ENCODE measurements around the gene PRR15L. TPM values are rescaled to one million over a fixed set of nuclear protein-coding genes. Genes with fewer than 3 reads are reported as not detected.
A peak's percentile ranks its signal among the peaks of the same experiment; 100 is the strongest.
"Not testable (repeated sequence)": the region's sequence is repeated elsewhere in the genome, so short reads cannot be mapped to it uniquely, and the experiment has no call there.

The PRR15L gene
- polyA plus RNA-seq, 12 donors, result 0.12 to 36.5 (median 0.64) TPM; not detected in 5

GRCh38 chr17:47989159-47989558 lies 31.5 kb upstream of the PRR15L start:
- no peak for DNase-seq

- DNase-seq, result not testable (repeated sequence)
Measured at GRCh38 chr17:47988445-47988844, 30.8 kb upstream of the PRR15L start.

GRCh38 chr17:47987240-47987835 lies 29.7 kb upstream of the PRR15L start:
- DNase-seq, result no peak

GRCh38 chr17:47986520-47986919 lies 28.8 kb upstream of the PRR15L start:
- DNase-seq, result no peak

- no peak for DNase-seq
Measured at GRCh38 chr17:47983492-47984223, 26.0 kb upstream of the PRR15L start.

- DNase-seq, result no peak
Measured at GRCh38 chr17:47982645-47983390, 25.1 kb upstream of the PRR15L start.

- no peak for DNase-seq
Measured at GRCh38 chr17:47982091-47982617, 24.5 kb upstream of the PRR15L start.

- DNase-seq, result no peak
Measured at GRCh38 chr17:47981462-47981861, 23.8 kb upstream of the PRR15L start.

- DNase-seq, result no peak
Measured at GRCh38 chr17:47980541-47980940, 22.9 kb upstream of the PRR15L start.

GRCh38 chr17:47978324-47978723 lies 20.6 kb upstream of the PRR15L start:
- DNase-seq, result peak; percentile 56

- DNase-seq, result no peak
Measured at GRCh38 chr17:47975823-47976205, 18.1 kb upstream of the PRR15L start.

- no peak for DNase-seq
Measured at GRCh38 chr17:47975189-47975822, 17.6 kb upstream of the PRR15L start.

GRCh38 chr17:47973541-47973940 lies 15.9 kb upstream of the PRR15L start:
- no peak for DNase-seq

- peak; percentile 100 for DNase-seq
Measured at GRCh38 chr17:47970725-47971499, 13.2 kb upstream of the PRR15L start, which contains the start of gene CDK5RAP3. Gene CDK5RAP3 (plus strand): TSS chr17:47971113. CDS start chr17:47971147, 34 bp downstream.

GRCh38 chr17:47969930-47970724 lies 12.4 kb upstream of the PRR15L start:
- DNase-seq, result no peak

- DNase-seq, result no peak
Measured at GRCh38 chr17:47968836-47969235, 11.2 kb upstream of the PRR15L start.

- DNase-seq, result no peak
Measured at GRCh38 chr17:47967607-47968252, 10.0 kb upstream of the PRR15L start.

- no peak for DNase-seq
Measured at GRCh38 chr17:47966079-47966519, 8.4 kb upstream of the PRR15L start.

- DNase-seq, result no peak
Measured at GRCh38 chr17:47964856-47965255, 7.2 kb upstream of the PRR15L start.

- no peak for DNase-seq
Measured at GRCh38 chr17:47962901-47963300, 5.2 kb upstream of the PRR15L start.

All from muscle of arm (tissue), 12 donors.